Activated CD4-positive, alpha-beta T cell treated with anti-CD3 and anti-CD28 coated beads, Interleukin-2, amount 10 ng/mL, durations not matched to agents 7 days and 5 days (primary cell): ENCODE results near the gene KRTAP5-7. TPM values are rescaled to one million over a fixed set of nuclear protein-coding genes. Genes with fewer than 3 reads are reported as not detected.
"Not testable (repeated sequence)": the region's sequence is repeated elsewhere in the genome, so short reads cannot be mapped to it uniquely, and the experiment has no call there.

Experiments used
- CTCF ChIA-PET: fragments of 350-600 bp; sonication (Branson Sonifier 250); formaldehyde crosslinking; loops from one replicate; lab custom pipeline; 2021; ENCODE audit warnings: antibody characterized with exemption; lab: Charles Lee
- POLR2A ChIA-PET: fragments of 350-600 bp; sonication (Branson Sonifier 250); formaldehyde crosslinking; loops from one replicate; lab custom pipeline; 2021; ENCODE audit warnings: antibody characterized with exemption; lab: Charles Lee
- DNase-seq: peaks from one replicate; pipeline ENCODE4 v3.0.0-alpha.2; 2020
- H3K27ac Mint-ChIP-seq: one replicate; pipeline ENCODE4 v1.8.0; 2021; ENCODE audit warnings: mild to moderate bottlenecking, moderate library complexity, mixed read lengths
- H3K27me3 Mint-ChIP-seq: one replicate; pipeline ENCODE4 v1.8.0; 2021; ENCODE audit warnings: mixed read lengths
- H3K36me3 Mint-ChIP-seq: one replicate; pipeline ENCODE4 v1.8.0; 2021; ENCODE audit warnings: low read depth, mixed read lengths
- H3K4me1 Mint-ChIP-seq: one replicate; pipeline ENCODE4 v1.8.0; 2021; ENCODE audit warnings: mixed read lengths
- H3K4me3 Mint-ChIP-seq: one replicate; pipeline ENCODE4 v1.8.0; 2021; ENCODE audit warnings: mild to moderate bottlenecking, moderate library complexity, mixed read lengths
- H3K9me3 Mint-ChIP-seq: one replicate; pipeline ENCODE4 v1.8.0; 2021; ENCODE audit warnings: mixed read lengths
- total RNA-seq, 2 experiments: library from RNA; stranded (reverse); gene quantifications; one replicate each; pipeline ENCODE4 v1.2.3, GENCODE V29; 2021

Gene KRTAP5-7
- total RNA-seq, 2 experiments from 2014 or later = 0.29 TPM; not detected in 1

GRCh38 chr11:71563406-71563805 lies 36.3 kb downstream of the KRTAP5-7 start:
- no peak overlapping the region for H3K4me3 Mint-ChIP-seq
- peaks cover 24% of the 10 kb centered on the region for H3K27me3 Mint-ChIP-seq
- H3K36me3 Mint-ChIP-seq = no peaks in the 10 kb centered on the region
- H3K4me1 Mint-ChIP-seq = no peaks in the 10 kb centered on the region
- DNase-seq = no peak
- POLR2A ChIA-PET = no interaction called here
- no peaks in the 10 kb centered on the region for H3K9me3 Mint-ChIP-seq
- CTCF ChIA-PET = no interaction called here
- no peak overlapping the region for H3K27ac Mint-ChIP-seq

GRCh38 chr11:71564430-71564829 lies 37.4 kb downstream of the KRTAP5-7 start:
- H3K36me3 Mint-ChIP-seq = no peaks in the 10 kb centered on the region
- CTCF ChIA-PET = interaction anchor here (0.6 kb wide), 1 partner anchor 802 kb away, joined by 4 read pairs; no protein-coding TSS in a partner anchor
- POLR2A ChIA-PET = no interaction called here
- no peak for DNase-seq
- no peaks in the 10 kb centered on the region for H3K4me1 Mint-ChIP-seq
- H3K9me3 Mint-ChIP-seq = no peaks in the 10 kb centered on the region
- peaks cover 21% of the 10 kb centered on the region for H3K27me3 Mint-ChIP-seq
- no peak overlapping the region for H3K27ac Mint-ChIP-seq
- H3K4me3 Mint-ChIP-seq = no peak overlapping the region

GRCh38 chr11:71565263-71565662 lies 38.2 kb downstream of the KRTAP5-7 start, which contains the start of gene KRTAP5-10:
TSS of gene KRTAP5-10 (plus strand) at chr11:71565563. CDS start at chr11:71565588, 25 bp downstream.
- POLR2A ChIA-PET = no interaction called here
- Mint-ChIP-seq H3K4me1 (no peaks in the 10 kb centered on the region), H3K27ac (no peak within 1 kb of the TSS), H3K27me3 (peaks cover 21% of the 10 kb centered on the region), H3K36me3 (no peaks in the 10 kb centered on the region), H3K9me3 (no peaks in the 10 kb centered on the region), H3K4me3 (no peak within 1 kb of the TSS)
- CTCF ChIA-PET = interaction anchor here (0.6 kb wide), 2 partner anchors 52 to 803 kb away, joined by 4 read pairs; no protein-coding TSS in a partner anchor
- no peak for DNase-seq

- Mint-ChIP-seq H3K27ac (no peak overlapping the region), H3K36me3 (no peaks in the 10 kb centered on the region), H3K27me3 (peaks cover 17% of the 10 kb centered on the region), H3K4me3 (no peak overlapping the region), H3K9me3 (no peaks in the 10 kb centered on the region), H3K4me1 (no peaks in the 10 kb centered on the region)
- DNase-seq = no peak
- POLR2A ChIA-PET = no interaction called here
- CTCF ChIA-PET = interaction anchor here (0.6 kb wide), 1 partner anchor 302 kb away, joined by 3 read pairs; no protein-coding TSS in a partner anchor
Measured at GRCh38 chr11:71566081-71566620, 39.1 kb downstream of the KRTAP5-7 start.

- CTCF ChIA-PET = interaction anchor here (0.6 kb wide), 1 partner anchor 303 kb away, joined by 3 read pairs; no protein-coding TSS in a partner anchor
Measured at GRCh38 chr11:71566626-71567599, 39.8 kb downstream of the KRTAP5-7 start.

GRCh38 chr11:71567633-71568032 lies 40.6 kb downstream of the KRTAP5-7 start:
- H3K4me1 Mint-ChIP-seq, H3K36me3 Mint-ChIP-seq, POLR2A ChIA-PET, CTCF ChIA-PET, DNase-seq, H3K4me3 Mint-ChIP-seq, H3K9me3 Mint-ChIP-seq, H3K27ac Mint-ChIP-seq: not testable (repeated sequence)
- peaks cover 13% of the 10 kb centered on the region for H3K27me3 Mint-ChIP-seq

More at GRCh38 chr11:71566626-71567599, 39.8 kb downstream of the KRTAP5-7 start:
- H3K4me1 Mint-ChIP-seq, H3K4me3 Mint-ChIP-seq, POLR2A ChIA-PET, H3K36me3 Mint-ChIP-seq, H3K27ac Mint-ChIP-seq, DNase-seq, H3K9me3 Mint-ChIP-seq: not testable (repeated sequence)
- H3K27me3 Mint-ChIP-seq = peaks cover 13% of the 10 kb centered on the region

GRCh38 chr11:71568704-71569349 lies 41.8 kb downstream of the KRTAP5-7 start:
- DNase-seq = no peak
- H3K9me3 Mint-ChIP-seq = no peaks in the 10 kb centered on the region
- peaks cover 5% of the 10 kb centered on the region for H3K27me3 Mint-ChIP-seq
- no peak overlapping the region for H3K27ac Mint-ChIP-seq
- ChIA-PET POLR2A (no interaction called here), CTCF (no interaction called here)
- no peaks in the 10 kb centered on the region for H3K36me3 Mint-ChIP-seq
- H3K4me3 Mint-ChIP-seq = no peak overlapping the region
- no peaks in the 10 kb centered on the region for H3K4me1 Mint-ChIP-seq

- H3K9me3 Mint-ChIP-seq, H3K4me3 Mint-ChIP-seq, H3K27me3 Mint-ChIP-seq, POLR2A ChIA-PET, H3K36me3 Mint-ChIP-seq, CTCF ChIA-PET, H3K4me1 Mint-ChIP-seq, DNase-seq, H3K27ac Mint-ChIP-seq: not testable (repeated sequence)
Measured at GRCh38 chr11:71571101-71571850, 44.2 kb downstream of the KRTAP5-7 start.

- Mint-ChIP-seq H3K36me3 (no peaks in the 10 kb centered on the region), H3K9me3 (no peaks in the 10 kb centered on the region), H3K27me3 (peaks cover 5% of the 10 kb centered on the region), H3K4me3 (no peak overlapping the region), H3K4me1 (no peaks in the 10 kb centered on the region), H3K27ac (no peak overlapping the region)
- POLR2A ChIA-PET = no interaction called here
- DNase-seq = no peak
- CTCF ChIA-PET = no interaction called here
Measured at GRCh38 chr11:71572811-71573210, 45.7 kb downstream of the KRTAP5-7 start.

GRCh38 chr11:71574418-71574817 lies 47.4 kb downstream of the KRTAP5-7 start:
- Mint-ChIP-seq H3K27me3 (peaks cover 5% of the 10 kb centered on the region), H3K4me3 (no peak overlapping the region), H3K27ac (no peak overlapping the region), H3K4me1 (no peaks in the 10 kb centered on the region), H3K9me3 (no peaks in the 10 kb centered on the region), H3K36me3 (no peaks in the 10 kb centered on the region)
- ChIA-PET POLR2A (no interaction called here), CTCF (no interaction called here)
- no peak for DNase-seq

GRCh38 chr11:71575723-71576424 lies 48.8 kb downstream of the KRTAP5-7 start:
- H3K27me3 Mint-ChIP-seq = peaks cover 11% of the 10 kb centered on the region
- no peak overlapping the region for H3K4me3 Mint-ChIP-seq
- DNase-seq = no peak
- H3K27ac Mint-ChIP-seq = no peak overlapping the region
- ChIA-PET CTCF (no interaction called here), POLR2A (no interaction called here)
- no peaks in the 10 kb centered on the region for H3K36me3 Mint-ChIP-seq
- H3K9me3 Mint-ChIP-seq = no peaks in the 10 kb centered on the region
- peaks cover 2% of the 10 kb centered on the region for H3K4me1 Mint-ChIP-seq
